IPS-NIHi7 (cell line): ENCODE data around the gene INPP5A.
"Not testable (repeated sequence)": the region's sequence is repeated elsewhere in the genome, so short reads cannot be mapped to it uniquely, and the experiment has no call there.

Experiments used
- DNase-seq: peaks from one replicate; pipeline ENCODE4 v3.0.0; 2012; ENCODE audit warnings: mixed read lengths; ENCODE audit errors: extremely low spot score

The INPP5A gene

GRCh38 chr10:132762267-132762666 is 224.7 kb downstream of the INPP5A start:
- DNase-seq: no peak

DNA sequence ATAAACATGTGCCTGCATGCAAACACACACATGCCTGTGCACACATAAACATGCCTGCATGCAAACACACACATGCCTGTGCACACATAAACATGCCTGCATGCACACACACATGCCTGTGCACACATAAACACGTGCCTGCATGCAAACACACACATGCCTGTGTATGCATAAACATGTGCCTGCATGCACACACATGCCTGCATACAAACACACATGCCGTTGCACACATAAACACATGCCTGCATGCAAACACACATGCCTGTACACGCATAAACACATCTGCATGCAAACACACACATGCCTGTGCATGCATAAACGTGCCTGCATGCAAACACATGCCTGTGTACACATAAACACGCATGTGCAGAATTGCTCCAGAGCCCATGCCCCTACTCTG is 226.0 kb downstream of the INPP5A start:
- no peak for DNase-seq

DNA sequence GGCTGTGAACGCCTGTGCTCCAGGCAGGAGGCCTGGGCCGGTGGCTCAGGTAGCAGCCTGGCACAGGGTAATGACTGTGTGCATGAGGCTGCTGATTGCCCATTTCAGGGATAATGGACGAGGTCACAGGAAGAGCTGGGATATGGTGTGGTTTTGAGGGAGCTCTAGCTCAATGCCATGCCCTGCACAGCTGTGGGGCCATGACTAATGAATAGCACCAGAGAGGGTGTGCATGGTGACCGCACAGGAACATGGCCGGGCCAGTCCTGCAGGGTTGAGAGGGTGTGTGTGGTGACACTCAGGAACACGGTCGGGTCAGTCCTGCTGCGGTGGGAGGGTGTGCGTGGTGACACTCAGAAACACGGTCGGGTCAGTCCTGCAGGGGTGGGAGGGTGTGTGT is 226.5 kb downstream of the INPP5A start:
- no peak for DNase-seq

DNA sequence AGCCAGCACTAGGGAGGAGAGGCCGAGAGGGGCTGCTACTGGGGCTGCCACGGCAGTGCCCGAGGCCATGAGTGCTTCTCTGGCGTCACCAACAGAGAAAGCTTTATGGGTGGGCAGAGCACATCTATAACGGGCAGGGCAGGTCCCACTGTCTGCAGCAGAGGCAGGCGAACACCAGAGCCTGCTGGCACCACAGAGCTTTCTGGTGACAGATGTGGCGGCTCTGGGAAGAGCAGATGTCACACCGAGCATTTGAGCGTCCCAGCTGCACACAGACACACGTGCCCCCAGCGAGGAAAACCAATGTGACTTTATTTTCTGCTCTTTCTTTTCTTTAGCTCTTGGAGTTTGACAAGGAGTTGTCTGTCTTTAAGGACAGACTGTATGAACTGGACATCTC is 227.8 kb downstream of the INPP5A start:
- DNase-seq: no peak

DNA sequence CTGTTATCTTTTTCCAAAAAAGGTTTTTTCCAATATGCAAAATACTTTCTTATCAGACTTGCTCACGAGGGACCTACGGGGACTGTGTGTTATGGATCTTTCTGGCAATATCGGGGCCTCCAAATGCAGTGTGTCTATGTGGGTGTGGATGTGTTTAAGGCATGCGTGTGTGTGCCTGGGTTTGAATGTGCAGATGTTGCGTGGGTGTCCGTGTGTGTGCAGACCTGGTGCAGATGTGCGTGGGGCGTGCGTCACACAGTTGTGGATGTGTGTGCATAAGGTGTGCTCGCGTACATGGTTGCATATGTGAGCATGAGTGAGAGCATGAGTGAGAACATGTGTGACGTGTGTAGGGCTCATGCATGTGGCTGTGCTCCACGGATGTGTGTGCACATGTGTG is 228.7 kb downstream of the INPP5A start:
- no peak for DNase-seq

GRCh38 chr10:132768346-132769248 is 231.0 kb downstream of the INPP5A start:
- DNase-seq: no peak

DNA sequence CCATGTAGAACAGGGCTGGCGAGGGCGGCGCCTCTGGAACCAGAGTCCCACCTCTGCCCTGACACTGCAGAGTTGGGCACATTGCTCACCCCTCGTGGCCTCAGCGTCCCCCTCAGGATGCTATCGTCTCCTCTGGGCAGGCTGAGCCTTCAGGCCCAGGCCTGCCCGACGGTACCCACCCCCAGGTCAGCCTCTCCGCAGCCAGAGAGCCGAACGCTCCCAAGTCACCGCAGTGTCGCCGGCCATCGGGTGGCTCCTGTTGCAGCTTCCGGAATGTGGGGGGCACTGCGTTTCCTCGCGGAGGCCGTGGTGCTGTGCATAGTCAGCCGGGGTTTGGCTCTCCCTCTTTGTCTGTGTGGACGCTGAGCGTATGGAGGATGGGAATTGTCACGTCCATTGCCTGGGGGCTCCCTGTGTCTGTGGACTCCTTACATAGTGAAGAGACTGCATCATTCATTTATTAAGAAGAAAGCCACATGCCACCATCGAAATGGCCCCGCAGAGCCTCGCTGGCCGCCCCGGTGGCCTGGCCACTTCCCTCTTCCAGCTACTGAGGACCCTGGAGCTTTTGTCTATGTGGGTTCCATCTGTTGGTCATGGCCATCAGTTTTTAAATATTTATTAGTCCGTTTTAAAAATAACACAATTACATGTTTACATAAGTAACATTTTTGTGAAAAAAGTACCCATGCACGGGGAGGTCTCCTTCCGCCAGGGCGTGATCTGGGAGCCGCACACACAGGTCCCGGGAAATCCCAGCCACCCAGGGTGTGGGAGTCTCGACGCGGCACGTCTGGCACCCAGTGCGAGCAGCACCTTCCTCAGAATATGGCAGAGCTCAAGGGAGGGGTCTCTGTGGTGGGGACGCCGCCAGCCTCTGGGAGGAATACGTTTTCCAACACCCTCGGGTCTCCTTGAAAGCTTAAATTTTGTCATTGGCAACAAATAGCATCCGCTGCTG is 232.8 kb downstream of the INPP5A start:
- no peak for DNase-seq

DNA sequence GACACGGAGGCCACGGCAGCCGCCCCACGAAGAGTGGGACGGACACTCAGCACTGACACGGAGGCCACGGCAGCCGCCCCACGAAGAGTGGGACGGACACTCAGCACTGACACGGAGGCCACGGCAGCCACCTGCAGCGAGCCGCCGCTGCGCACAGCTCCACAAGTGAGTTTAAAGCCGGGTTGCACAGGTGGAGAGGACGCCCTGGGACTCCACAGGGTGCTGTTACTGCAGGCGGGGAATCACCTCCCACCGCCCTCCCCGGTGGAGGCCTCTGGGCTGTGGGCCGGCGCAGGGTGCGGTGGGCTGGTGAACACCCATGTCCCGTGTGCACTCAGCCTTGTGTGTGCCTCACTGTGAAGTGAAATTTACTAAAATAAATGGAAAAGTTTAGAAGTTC is 235.2 kb downstream of the INPP5A start:
- not testable (repeated sequence) for DNase-seq

DNA sequence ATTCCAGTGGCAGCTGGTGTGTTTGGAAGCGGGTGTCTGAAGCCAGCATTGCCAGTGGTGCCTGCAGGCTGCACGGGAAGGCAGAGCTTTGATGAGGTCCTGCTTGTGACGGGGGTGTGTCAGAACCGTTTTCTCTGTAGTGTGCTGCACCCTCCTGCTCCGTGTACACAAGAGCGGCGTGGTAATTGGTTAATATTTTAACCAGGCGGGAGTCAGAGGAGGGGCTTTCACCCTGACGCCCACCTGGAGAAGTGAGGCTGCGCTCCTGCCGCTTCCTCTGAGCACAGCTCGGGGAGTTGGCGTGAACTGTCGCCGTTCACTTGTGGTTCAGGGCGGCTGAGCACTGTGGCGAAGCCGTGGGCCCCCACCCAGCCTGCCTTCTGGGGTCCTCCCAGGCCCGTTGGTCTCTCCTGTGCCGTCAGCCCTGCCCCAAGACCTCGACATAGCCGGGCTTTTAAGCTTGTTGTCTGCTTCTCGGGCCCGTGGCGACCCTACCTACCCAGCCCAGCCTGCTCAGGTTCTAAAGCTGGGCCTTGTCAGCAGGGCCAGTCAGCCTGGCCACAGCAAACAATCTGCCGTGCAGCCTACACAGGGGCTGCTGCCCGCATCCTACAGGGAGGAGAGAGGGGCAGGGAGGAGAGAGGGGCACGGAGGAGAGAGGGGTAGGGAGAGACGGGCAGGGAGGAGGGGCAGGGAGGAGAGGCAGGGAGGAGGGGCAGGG is 236.8 kb downstream of the INPP5A start:
- DNase-seq: no peak

- no peak for DNase-seq
These were observed 237.6 kb downstream of the INPP5A start for GRCh38 chr10:132774902-132775863.

- DNase-seq: no peak
These were observed 238.6 kb downstream of the INPP5A start for GRCh38 chr10:132776186-132776585.

- no peak for DNase-seq
These were observed 239.2 kb downstream of the INPP5A start for GRCh38 chr10:132776821-132777220.

DNA sequence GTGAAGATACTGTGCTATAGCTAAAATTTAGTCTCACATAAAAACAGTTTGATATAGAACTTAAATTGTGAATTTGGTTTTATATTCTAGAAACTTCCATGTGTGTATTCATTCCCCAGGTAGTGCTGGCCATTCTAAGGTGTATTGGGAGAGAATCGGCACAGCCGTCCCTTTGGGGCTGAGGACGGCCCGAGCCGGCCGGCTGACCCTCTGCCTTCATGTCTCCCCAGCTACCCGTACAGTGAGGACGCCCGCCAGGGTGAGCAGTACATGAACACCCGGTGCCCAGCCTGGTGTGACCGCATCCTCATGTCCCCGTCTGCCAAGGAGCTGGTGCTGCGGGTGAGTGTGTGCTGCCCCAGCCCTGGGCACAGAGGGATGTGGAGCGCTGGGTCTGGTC is 239.9 kb downstream of the INPP5A start:
- DNase-seq: no peak

DNA sequence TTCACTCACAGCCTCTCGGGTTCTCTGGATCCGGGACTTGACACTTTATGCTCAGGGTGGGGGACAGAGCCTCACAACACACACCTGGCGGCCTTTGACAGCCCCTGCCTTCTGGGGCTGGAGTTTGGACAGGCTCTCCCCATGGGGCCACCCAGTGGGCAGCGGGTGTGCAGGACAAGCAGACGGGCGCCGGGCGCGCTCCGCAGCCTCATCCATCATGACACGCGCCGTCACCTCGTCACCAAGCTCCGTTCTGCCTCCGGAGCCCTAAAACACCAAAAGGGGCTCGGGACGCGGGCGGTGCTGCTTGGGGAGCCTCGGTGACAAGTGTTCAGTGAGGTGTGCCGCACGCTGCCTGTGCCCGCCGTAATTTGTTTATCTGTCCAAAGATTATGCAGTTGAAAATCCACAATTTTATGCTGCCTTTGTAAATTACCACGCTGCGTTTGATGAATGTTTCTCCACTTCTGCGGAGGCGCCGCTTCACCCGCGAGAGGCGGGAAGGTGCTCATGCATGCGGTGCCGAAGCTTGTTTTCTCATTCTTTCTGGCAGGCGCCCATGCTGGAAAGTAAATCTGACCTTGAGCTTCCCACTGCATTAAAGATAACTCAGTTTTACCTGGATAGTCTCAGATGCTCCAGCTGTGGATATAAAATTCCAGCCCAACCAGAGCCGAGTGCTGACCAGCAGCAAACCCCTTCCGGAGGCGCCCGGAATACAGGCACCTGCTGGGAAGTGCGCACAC is 242.1 kb downstream of the INPP5A start:
- no peak for DNase-seq

GRCh38 chr10:132780356-132780755 is 242.8 kb downstream of the INPP5A start:
- no peak for DNase-seq

- no peak for DNase-seq
These were observed 244.0 kb downstream of the INPP5A start for GRCh38 chr10:132781556-132781955.

- no peak for DNase-seq
These were observed 245.8 kb downstream of the INPP5A start for GRCh38 chr10:132783165-132783939.

DNA sequence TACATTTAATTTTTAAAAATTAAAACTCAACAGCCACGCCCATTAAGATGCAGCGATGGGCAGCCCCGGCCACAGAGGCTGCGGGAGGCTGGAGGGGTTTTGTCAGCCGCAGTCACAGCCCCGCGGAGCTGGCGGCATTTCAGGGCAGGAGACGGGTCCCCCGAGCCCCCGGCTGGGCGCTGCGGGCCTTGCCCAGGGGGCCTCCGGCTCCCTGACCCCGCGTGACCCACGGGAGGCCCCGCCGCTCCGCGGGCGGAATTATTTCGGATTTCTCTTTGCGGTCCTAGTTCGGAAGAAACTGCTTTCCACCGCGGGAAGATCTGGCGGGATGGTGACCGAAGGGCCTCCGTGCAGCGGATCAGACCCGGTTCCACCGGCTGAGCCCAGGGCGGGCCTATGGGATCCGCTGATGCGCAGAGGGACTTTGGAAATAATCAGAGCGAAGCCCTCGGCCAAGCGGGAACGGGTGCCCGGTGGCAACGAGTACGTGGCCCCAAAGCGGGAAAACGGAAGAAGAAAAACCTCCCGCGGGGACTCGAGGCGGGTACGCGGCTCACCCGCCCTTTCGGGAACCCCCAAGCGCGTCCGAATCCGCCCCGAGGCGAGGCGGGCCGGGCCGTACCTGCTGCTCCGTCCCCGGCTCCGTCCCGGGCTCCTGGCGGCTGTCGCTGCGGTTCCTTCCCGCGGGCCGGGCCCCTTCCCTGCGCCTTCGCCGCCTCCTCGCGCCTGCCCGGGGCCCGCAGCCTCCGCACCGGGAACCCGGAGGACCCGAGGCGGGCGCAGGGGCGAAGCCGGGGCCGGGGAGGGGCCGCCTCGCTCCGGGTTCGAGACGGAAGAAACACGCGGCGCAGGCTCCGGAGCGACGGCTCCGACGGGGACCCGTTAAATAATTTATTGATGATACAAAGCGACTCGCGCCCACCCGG is 246.6 kb downstream of the INPP5A start:
- DNase-seq: no peak
